ENCODE measurements around the gene CCDC34.

CCDC34 gene

DNA sequence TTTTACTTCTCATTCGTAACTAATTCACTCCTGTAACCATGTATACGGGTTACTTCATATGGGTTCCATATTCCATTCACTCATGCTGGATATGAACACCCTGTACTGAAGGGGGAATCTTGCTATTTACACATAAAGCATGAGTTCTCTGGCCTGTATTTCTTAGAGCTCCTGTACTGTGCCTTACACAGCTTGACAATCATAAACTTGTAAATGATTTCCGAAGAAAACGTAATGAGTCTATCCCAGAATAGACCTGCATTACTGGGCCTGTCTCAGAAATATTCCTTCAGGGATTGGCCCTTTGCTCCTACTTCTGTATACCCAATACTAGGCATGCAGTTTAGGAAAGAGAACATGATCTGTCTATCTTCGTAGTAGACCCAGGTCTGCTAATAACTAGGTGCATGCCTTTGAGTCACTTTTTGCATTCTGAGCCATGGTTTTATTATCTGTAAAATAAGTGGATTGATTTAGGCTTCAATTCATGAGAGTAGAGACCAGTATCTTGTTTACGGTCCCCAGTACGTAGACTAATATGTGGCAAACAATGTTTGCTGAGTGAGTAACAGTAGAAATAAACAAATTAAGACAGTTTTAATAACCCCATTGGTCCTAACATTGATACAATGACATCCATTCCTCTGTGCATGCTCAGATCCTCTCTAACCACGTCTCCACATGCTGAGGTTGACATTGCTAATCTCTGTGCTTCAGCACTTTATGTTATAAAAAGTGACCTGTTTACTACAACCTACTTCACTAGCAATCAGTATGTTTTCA is 1.2 kb downstream of the CCDC34 start:
- Histone ChIP-seq H3K79me2 (ENCODE audit: low read length) (peaks cover 32% of the 10 kb centered on the region), H3K9ac (ENCODE audit: low read length) (peak overlapping the region; percentile 85), H3F3A (ENCODE audit: insufficient read depth, low read length) (peaks cover 18% of the 10 kb centered on the region), H3K27me3 (replicated peaks; ENCODE audit: insufficient read depth, low read length) (no peaks in the 10 kb centered on the region), H3K27ac (ENCODE audit: low read length) (no peak overlapping the region), H3K4me3 (ENCODE audit: low read length) (peak overlapping the region; percentile 90), H3K4me2 (ENCODE audit: low read depth, low read length) (peak overlapping the region; percentile 77; the same call in 1 of the 2 replicates), H4K20me1 (ENCODE audit: insufficient read depth, low read length) (no peaks in the 10 kb centered on the region), H3K9me3 (replicated peaks; ENCODE audit: insufficient read depth, low read length) (no peaks in the 10 kb centered on the region), H3K9me2 (replicated peaks; ENCODE audit: insufficient read depth, low read length) (no peaks in the 10 kb centered on the region), H3K36me3 (replicated peaks; ENCODE audit: insufficient read depth, low read length) (no peaks in the 10 kb centered on the region), H3K4me1 (ENCODE audit: low read length) (peaks cover 25% of the 10 kb centered on the region), H2AFZ (ENCODE audit: low read length) (peak overlapping the region; percentile 93)
- no peak for DNase-seq
- TF ChIP-seq EZH2 (optimal IDR thresholded peaks at IDR 0.05; ENCODE audit: low read depth, low read length) (no peak), CTCF (IDR thresholded peaks at IDR 0.05; ENCODE audit: low read length) (no peak), EZH2phosphoT487 (IDR thresholded peaks at IDR 0.05; ENCODE audit: low read length) (no peak)

- H3K4me2 ChIP-seq (ENCODE audit: low read depth, low read length): peak overlapping the region; percentile 47; the same call in 1 of the 2 replicates
- no peaks in the 10 kb centered on the region for H3K9me2 ChIP-seq (replicated peaks; ENCODE audit: insufficient read depth, low read length)
- H3K79me2 ChIP-seq (ENCODE audit: low read length): peaks cover 35% of the 10 kb centered on the region
Observed at GRCh38 chr11:27358296-27358695, 4.7 kb downstream of the CCDC34 start.

GRCh38 chr11:27357250-27357649 is 5.8 kb downstream of the CCDC34 start:
- peak; percentile 82 for DNase-seq
- Histone ChIP-seq H3K4me2 (ENCODE audit: low read depth, low read length) (peak overlapping the region; percentile 47), H3K9me3 (replicated peaks; ENCODE audit: insufficient read depth, low read length) (no peaks in the 10 kb centered on the region)

More at GRCh38 chr11:27358296-27358695, 4.7 kb downstream of the CCDC34 start:
- H3K27ac ChIP-seq (ENCODE audit: low read length): peak overlapping the region; percentile 60; the same call in 1 of the 2 replicates
- H3K9me3 ChIP-seq (replicated peaks; ENCODE audit: insufficient read depth, low read length): no peaks in the 10 kb centered on the region
- no peaks in the 10 kb centered on the region for H4K20me1 ChIP-seq (ENCODE audit: insufficient read depth, low read length)
- peaks cover 25% of the 10 kb centered on the region for H3K4me1 ChIP-seq (ENCODE audit: low read length)
- H2AFZ ChIP-seq (ENCODE audit: low read length): no peak overlapping the region
- peaks cover 20% of the 10 kb centered on the region for H3F3A ChIP-seq (ENCODE audit: insufficient read depth, low read length)
- no peak for TF ChIP-seq EZH2phosphoT487 (IDR thresholded peaks at IDR 0.05; ENCODE audit: low read length)
- no peak for TF ChIP-seq EZH2 (optimal IDR thresholded peaks at IDR 0.05; ENCODE audit: low read depth, low read length)
- TF ChIP-seq CTCF (IDR thresholded peaks at IDR 0.05; ENCODE audit: low read length): no peak
- DNase-seq: no peak
- H3K27me3 ChIP-seq (replicated peaks; ENCODE audit: insufficient read depth, low read length): no peaks in the 10 kb centered on the region
- H3K36me3 ChIP-seq (replicated peaks; ENCODE audit: insufficient read depth, low read length): no peaks in the 10 kb centered on the region
- H3K9ac ChIP-seq (ENCODE audit: low read length): no peak overlapping the region
- H3K4me3 ChIP-seq (ENCODE audit: low read length): no peak overlapping the region

More at GRCh38 chr11:27357250-27357649, 5.8 kb downstream of the CCDC34 start:
- no peaks in the 10 kb centered on the region for H3K36me3 ChIP-seq (replicated peaks; ENCODE audit: insufficient read depth, low read length)
- TF ChIP-seq CTCF (IDR thresholded peaks at IDR 0.05; ENCODE audit: low read length) (no peak), EZH2phosphoT487 (IDR thresholded peaks at IDR 0.05; ENCODE audit: low read length) (no peak)
- no peaks in the 10 kb centered on the region for H4K20me1 ChIP-seq (ENCODE audit: insufficient read depth, low read length)
- no peaks in the 10 kb centered on the region for H3K9me2 ChIP-seq (replicated peaks; ENCODE audit: insufficient read depth, low read length)
- peaks cover 33% of the 10 kb centered on the region for H3K79me2 ChIP-seq (ENCODE audit: low read length)
- peaks cover 20% of the 10 kb centered on the region for H3F3A ChIP-seq (ENCODE audit: insufficient read depth, low read length)
- peak overlapping the region; percentile 35; the same call in 1 of the 2 replicates for H3K4me3 ChIP-seq (ENCODE audit: low read length)
- H3K9ac ChIP-seq (ENCODE audit: low read length): no peak overlapping the region
- H3K27ac ChIP-seq (ENCODE audit: low read length): peak overlapping the region; percentile 60
- H2AFZ ChIP-seq (ENCODE audit: low read length): no peak overlapping the region
- peaks cover 25% of the 10 kb centered on the region for H3K4me1 ChIP-seq (ENCODE audit: low read length)
- no peaks in the 10 kb centered on the region for H3K27me3 ChIP-seq (replicated peaks; ENCODE audit: insufficient read depth, low read length)
